HG03066 (cell line): Measurements from ENCODE around the gene ZNF138.
"Not testable (repeated sequence)": the region's sequence is repeated elsewhere in the genome, so short reads cannot be mapped to it uniquely, and the experiment has no call there.

Source experiments
- ATAC-seq: cut with Tn5 transposase; IDR thresholded peaks from one replicate; pipeline ENCODE4 v1.9.1; 2021; ENCODE audit warnings: low read depth; ENCODE audit not compliant: unreplicated experiment

Gene ZNF138

GRCh38 chr7:64838051-64838450, 43.8 kb downstream of the ZNF138 start:
- ATAC-seq = not testable (repeated sequence)

- no peak for ATAC-seq
These were observed 44.5 kb downstream of the ZNF138 start for GRCh38 chr7:64838691-64839090.

GRCh38 chr7:64839910-64840309, 45.7 kb downstream of the ZNF138 start:
- ATAC-seq = no peak

GRCh38 chr7:64849250-64849923, 55.2 kb downstream of the ZNF138 start:
- ATAC-seq = no peak

GRCh38 chr7:64849924-64850499, 55.8 kb downstream of the ZNF138 start:
- ATAC-seq = no peak

GRCh38 chr7:64853679-64854078, 59.5 kb downstream of the ZNF138 start:
- no peak for ATAC-seq

GRCh38 chr7:64854969-64855368, 60.7 kb downstream of the ZNF138 start:
- ATAC-seq = no peak

- ATAC-seq = no peak
These were observed 68.8 kb downstream of the ZNF138 start for GRCh38 chr7:64863021-64863420.

GRCh38 chr7:64863530-64863929, 69.3 kb downstream of the ZNF138 start:
- not testable (repeated sequence) for ATAC-seq

GRCh38 chr7:64863969-64864368, 69.7 kb downstream of the ZNF138 start:
- ATAC-seq = no peak

- no peak for ATAC-seq
These were observed 73.7 kb downstream of the ZNF138 start for GRCh38 chr7:64867863-64868440.

- ATAC-seq = no peak
These were observed 74.3 kb downstream of the ZNF138 start for GRCh38 chr7:64868499-64868898.

- ATAC-seq = no peak
These were observed 75.0 kb downstream of the ZNF138 start for GRCh38 chr7:64869121-64869725.

- ATAC-seq = no peak
These were observed 75.8 kb downstream of the ZNF138 start for GRCh38 chr7:64869912-64870562.

GRCh38 chr7:64870656-64871055, 76.4 kb downstream of the ZNF138 start:
- ATAC-seq = no peak

- ATAC-seq = no peak
These were observed 77.5 kb downstream of the ZNF138 start for GRCh38 chr7:64871761-64872160.

GRCh38 chr7:64872351-64873154, 78.3 kb downstream of the ZNF138 start:
- no peak for ATAC-seq

GRCh38 chr7:64873155-64873500, 78.9 kb downstream of the ZNF138 start:
- no peak for ATAC-seq

GRCh38 chr7:64873517-64873916, 79.3 kb downstream of the ZNF138 start:
- no peak for ATAC-seq

GRCh38 chr7:64874114-64874513, 79.9 kb downstream of the ZNF138 start:
- no peak for ATAC-seq
